WTC11 (cell line): ENCODE results near the gene MAP4K4. TPM values are rescaled to one million over a fixed set of nuclear protein-coding genes. Genes with fewer than 3 reads are reported as not detected.
A peak's percentile ranks its signal among the peaks of the same experiment; 100 is the strongest.

Source experiments
- ATAC-seq: fragments of 200-7000 bp; cut with Tn5 transposase; 2 replicates; pipeline ENCODE4 v1.10.0; 2021; ENCODE audit warnings: mild to moderate bottlenecking, moderate library complexity
- CTCF ChIA-PET: fragments of 300-600 bp; sonication (Branson Sonifier 250); formaldehyde crosslinking; loops from one replicate; lab custom pipeline; 2021; ENCODE audit warnings: antibody characterized with exemption; lab: Charles Lee
- POLR2A ChIA-PET: fragments of 350-600 bp; sonication (Branson Sonifier 250); formaldehyde crosslinking; loops from one replicate; lab custom pipeline; 2021; ENCODE audit warnings: antibody characterized with exemption; lab: Charles Lee
- DNase-seq: peaks from one replicate; pipeline ENCODE4 v3.0.0; 2021; ENCODE audit warnings: low spot score
- H3K27ac Mint-ChIP-seq: 2 replicates; pipeline ENCODE4 v1.8.0; 2021; ENCODE audit warnings: mixed read lengths
- H3K27me3 Mint-ChIP-seq: 2 replicates; pipeline ENCODE4 v1.8.0; 2021; ENCODE audit warnings: low read depth, mild to moderate bottlenecking, moderate library complexity, mixed read lengths
- H3K36me3 Mint-ChIP-seq: 2 replicates; pipeline ENCODE4 v1.8.0; 2021; ENCODE audit warnings: mixed read lengths
- H3K4me1 Mint-ChIP-seq: 2 replicates; pipeline ENCODE4 v1.8.0; 2022; ENCODE audit warnings: mixed read lengths
- H3K4me3 Mint-ChIP-seq: 2 replicates; pipeline ENCODE4 v1.8.0; 2021; ENCODE audit warnings: mild to moderate bottlenecking, moderate library complexity, mixed read lengths
- H3K9me3 Mint-ChIP-seq: 2 replicates; pipeline ENCODE4 v1.8.0; 2021; ENCODE audit warnings: mixed read lengths
- ATF2 ChIP-seq: sonication (generic); formaldehyde crosslinking; IDR thresholded peaks from 2 replicates; pipeline ENCODE4 v1.8.1; 2022; ENCODE audit warnings: low read depth, missing genetic modification reagents, borderline replicate concordance
- ATF3 ChIP-seq: sonication (generic); formaldehyde crosslinking; conservative IDR thresholded peaks from 2 replicates; pipeline ENCODE4 v1.8.1; 2022; ENCODE audit warnings: mild to moderate bottlenecking, missing genetic modification reagents
- ATF6 ChIP-seq: sonication (generic); formaldehyde crosslinking; IDR thresholded peaks from 2 replicates; pipeline ENCODE4 v1.8.1; 2023; ENCODE audit warnings: mild to moderate bottlenecking, missing genetic modification reagents
- CREB1 ChIP-seq: sonication (generic); formaldehyde crosslinking; IDR thresholded peaks from 2 replicates; pipeline ENCODE4 v1.8.0; 2023; ENCODE audit warnings: mild to moderate bottlenecking, missing genetic modification reagents
- E2F4 ChIP-seq: sonication (generic); formaldehyde crosslinking; IDR thresholded peaks from 2 replicates; pipeline ENCODE4 v1.8.1; 2022; ENCODE audit warnings: low read depth, mild to moderate bottlenecking, moderate library complexity, missing genetic modification reagents, borderline replicate concordance
- FOXK1 ChIP-seq: sonication (generic); formaldehyde crosslinking; IDR thresholded peaks from 2 replicates; pipeline ENCODE4 v1.8.0; 2022; ENCODE audit warnings: mild to moderate bottlenecking, moderate library complexity, missing genetic modification reagents
- GTF2I ChIP-seq: fragments of 250-450 bp; sonication (Bioruptor Pico); conservative IDR thresholded peaks from 2 replicates; pipeline ENCODE4 v1.4.0; 2021; ENCODE audit warnings: mild to moderate bottlenecking
- HMGA2 ChIP-seq: fragments of 250-450 bp; sonication (Bioruptor Pico); IDR thresholded peaks from 2 replicates; pipeline ENCODE4 v1.4.0; 2021; ENCODE audit warnings: mild to moderate bottlenecking, moderate library complexity
- IRF2 ChIP-seq: sonication (generic); formaldehyde crosslinking; IDR thresholded peaks from 2 replicates; pipeline ENCODE4 v1.8.0; 2022; ENCODE audit warnings: low read depth, missing genetic modification reagents, borderline replicate concordance
- MAX ChIP-seq: sonication (generic); formaldehyde crosslinking; IDR thresholded peaks from 2 replicates; pipeline ENCODE4 v1.8.0; 2022; ENCODE audit warnings: mild to moderate bottlenecking, missing genetic modification reagents
- MLX ChIP-seq: sonication (generic); formaldehyde crosslinking; IDR thresholded peaks from 2 replicates; pipeline ENCODE4 v1.8.1; 2023; ENCODE audit warnings: mild to moderate bottlenecking, missing genetic modification reagents, moderate library complexity
- MXD4 ChIP-seq: fragments of 250-450 bp; sonication (Bioruptor Pico); IDR thresholded peaks from 2 replicates; pipeline ENCODE4 v1.8.0; 2021; ENCODE audit warnings: mild to moderate bottlenecking, moderate library complexity, borderline replicate concordance
- NFE2L1 ChIP-seq: sonication (generic); formaldehyde crosslinking; IDR thresholded peaks from 2 replicates; pipeline ENCODE4 v1.8.1; 2023; ENCODE audit warnings: missing genetic modification reagents
- RELA ChIP-seq: sonication (generic); formaldehyde crosslinking; IDR thresholded peaks from 2 replicates; pipeline ENCODE4 v1.8.1; 2022; ENCODE audit warnings: missing genetic modification reagents, mild to moderate bottlenecking, borderline replicate concordance
- RORB ChIP-seq: fragments of 250-450 bp; sonication (Bioruptor Pico); IDR thresholded peaks from 2 replicates; pipeline ENCODE4 v1.9.0; 2021; ENCODE audit warnings: mild to moderate bottlenecking
- USF1 ChIP-seq: sonication (generic); formaldehyde crosslinking; IDR thresholded peaks from 2 replicates; pipeline ENCODE4 v1.8.0; 2022; ENCODE audit warnings: mild to moderate bottlenecking, missing genetic modification reagents
- ZNF219 ChIP-seq: sonication (generic); formaldehyde crosslinking; IDR thresholded peaks from 2 replicates; pipeline ENCODE4 v1.8.0; 2023; ENCODE audit warnings: missing genetic modification reagents, mild to moderate bottlenecking, borderline replicate concordance
- ZNF263 ChIP-seq: sonication (generic); formaldehyde crosslinking; IDR thresholded peaks from 2 replicates; pipeline ENCODE4 v1.8.1; 2022; ENCODE audit warnings: low read depth, mild to moderate bottlenecking, moderate library complexity, missing genetic modification reagents
- ZNF396 ChIP-seq: fragments of 250-450 bp; sonication (Bioruptor Pico); IDR thresholded peaks from 2 replicates; pipeline ENCODE4 v1.8.0; 2021; ENCODE audit warnings: mild to moderate bottlenecking, moderate library complexity, borderline replicate concordance
- ZNF512 ChIP-seq: sonication (generic); formaldehyde crosslinking; IDR thresholded peaks from 2 replicates; pipeline ENCODE4 v1.8.1; 2022; ENCODE audit warnings: missing genetic modification reagents, borderline replicate concordance
- total RNA-seq: library from RNA; stranded (reverse); gene quantifications from 3 replicates; pipeline ENCODE4 v1.2.3, GENCODE V29; 2021

Gene MAP4K4
- total RNA-seq, 1 experiment from 2014 or later = 112 TPM

- DNase-seq (peak; percentile 27), ATAC-seq (peak; percentile 95)
- H3K9me3 Mint-ChIP-seq = peaks cover 2% of the 10 kb centered on the region; the same call in 1 of the 2 replicates
- H3K4me1 Mint-ChIP-seq = peaks cover 87% of the 10 kb centered on the region
- ChIA-PET CTCF (interaction anchor here (0.6 to 1.7 kb wide), 14 partner anchors 9 to 400 kb away, joined by 3 to 12 read pairs (median 4); no protein-coding TSS in a partner anchor), POLR2A (interaction anchor here (1.1 to 1.3 kb wide), 2 partner anchors 10 to 16 kb away, joined by 3 read pairs; no protein-coding TSS in a partner anchor)
- H3K27ac Mint-ChIP-seq = peak overlapping the region; percentile 97
- peak overlapping the region; percentile 49 for H3K4me3 Mint-ChIP-seq
- TF ChIP-seq MAX (CRISPR knock-in tag) = no peak
- TF ChIP-seq ATF3 (CRISPR knock-in tag) = no peak
- no peak for TF ChIP-seq USF1 (CRISPR knock-in tag)
- no peak for TF ChIP-seq MXD4 (CRISPR knock-in tag)
- no peak for TF ChIP-seq FOXK1 (CRISPR knock-in tag)
- no peaks in the 10 kb centered on the region; the same call in 1 of the 2 replicates for H3K36me3 Mint-ChIP-seq
- no peaks in the 10 kb centered on the region for H3K27me3 Mint-ChIP-seq
Measured at GRCh38 chr2:101741775-101742520, 44.4 kb downstream of the MAP4K4 start.

GRCh38 chr2:101742547-101742946, 45.0 kb downstream of the MAP4K4 start:
- no peak for ATAC-seq
- peak overlapping the region; percentile 97 for H3K27ac Mint-ChIP-seq
- H3K36me3 Mint-ChIP-seq = no peaks in the 10 kb centered on the region; the same call in 1 of the 2 replicates
- ChIA-PET POLR2A (interaction anchor here (1.3 kb wide), 1 partner anchor 10 kb away, joined by 3 read pairs; no protein-coding TSS in a partner anchor), CTCF (interaction anchor here (0.6 to 1.7 kb wide), 12 partner anchors 14 to 401 kb away, joined by 3 to 12 read pairs (median 4); no protein-coding TSS in a partner anchor)
- H3K9me3 Mint-ChIP-seq = peaks cover 2% of the 10 kb centered on the region; the same call in 1 of the 2 replicates
- TF ChIP-seq RORB (no peak), IRF2 (CRISPR knock-in tag) (no peak), ZNF219 (CRISPR knock-in tag) (no peak), HMGA2 (no peak), FOXK1 (CRISPR knock-in tag) (no peak), MLX (CRISPR knock-in tag) (no peak), NFE2L1 (CRISPR knock-in tag) (no peak), E2F4 (CRISPR knock-in tag) (no peak), ZNF396 (CRISPR knock-in tag) (no peak), ZNF263 (CRISPR knock-in tag) (no peak)
- TF ChIP-seq, all 79 proteins: peak for 0
- Mint-ChIP-seq H3K4me3 (peak overlapping the region; percentile 13; the same call in 1 of the 2 replicates), H3K4me1 (peaks cover 88% of the 10 kb centered on the region), H3K27me3 (no peaks in the 10 kb centered on the region)
- no peak for DNase-seq

GRCh38 chr2:101743288-101743687, 45.8 kb downstream of the MAP4K4 start:
- ChIA-PET POLR2A (interaction anchor here (1.3 kb wide), 1 partner anchor 9 kb away, joined by 3 read pairs; no protein-coding TSS in a partner anchor), CTCF (interaction anchor here (1.7 kb wide), 1 partner anchor 47 kb away, joined by 6 read pairs; no protein-coding TSS in a partner anchor)
- peak overlapping the region; percentile 94 for H3K27ac Mint-ChIP-seq
- H3K36me3 Mint-ChIP-seq = peaks cover 2% of the 10 kb centered on the region
- DNase-seq = no peak
- no peak for ATAC-seq
- H3K27me3 Mint-ChIP-seq = no peaks in the 10 kb centered on the region
- peaks cover 85% of the 10 kb centered on the region for H3K4me1 Mint-ChIP-seq
- no peak overlapping the region for H3K4me3 Mint-ChIP-seq
- H3K9me3 Mint-ChIP-seq = peaks cover 3% of the 10 kb centered on the region; the same call in 1 of the 2 replicates
- no peak for TF ChIP-seq ATF2 (CRISPR knock-in tag)
- no peak for TF ChIP-seq GTF2I (CRISPR knock-in tag)
- no peak for TF ChIP-seq ZNF512
- TF ChIP-seq USF1 (CRISPR knock-in tag) = no peak
- no peak for TF ChIP-seq FOXK1 (CRISPR knock-in tag)
- TF ChIP-seq ATF6 (CRISPR knock-in tag) = no peak
- no peak for TF ChIP-seq CREB1 (CRISPR knock-in tag)
- TF ChIP-seq RELA (CRISPR knock-in tag) = no peak
